ENCODE data around the gene LHB. TPM values are rescaled to one million over a fixed set of nuclear protein-coding genes. Genes with fewer than 3 reads are reported as not detected.
A peak's percentile ranks its signal among the peaks of the same experiment; 100 is the strongest.

LHB gene
- total and polyA plus RNA-seq, 2 donors (not counting 1 experiment from before 2014, with no cell fraction given) = 1.1 to 4.7 TPM

- H3K36me3 ChIP-seq (replicated peaks in 1 of 2; ENCODE audit: control extremely low read depth in 1 of 2, control insufficient read depth in 1 of 2, extremely low read depth in 1 of 2, insufficient read depth in 2 of 2, low read length in 1 of 2) = peaks cover 0 to 40% of the 10 kb centered on the region in 2 experiments
- ChIA-PET POLR2A (interaction anchor here (0.5 to 3.2 kb wide), 8 partner anchors 9 to 180 kb away, joined by 3 to 17 read pairs (median 5); partner anchors contain the start of genes GYS1 and RUVBL2), CTCF (interaction anchor here (0.7 to 4.1 kb wide), 11 partner anchors 9 to 180 kb away, joined by 3 to 17 read pairs (median 4); partner anchors contain the start of genes GYS1, HSD17B14, NUCB1 and RUVBL2)
- H3K27ac ChIP-seq (ENCODE audit: low read length in 2 of 2) = no peak overlapping the region
- 90% methylated on average over 11 of the region's 14 CpGs for WGBS (ENCODE audit: insufficient coverage)
- H3K27ac Mint-ChIP-seq = peak overlapping the region; percentile 56
- DNase-seq (no peak), ATAC-seq (ENCODE audit: low read depth) (no peak)
- H3K9ac ChIP-seq (ENCODE audit: low read length) = no peak overlapping the region
- TF ChIP-seq CTCF (IDR thresholded peaks at IDR 0.05) (no peak), EZH2 (IDR thresholded peaks at IDR 0.05; ENCODE audit: borderline replicate concordance, insufficient read depth, low read depth, low read length, poor library complexity, severe bottlenecking) (no peak)
- H3K79me2 ChIP-seq (ENCODE audit: control insufficient read depth, insufficient read depth, low read length) = peaks cover 26% of the 10 kb centered on the region
- no peak overlapping the region for H3K4me2 ChIP-seq (replicated peaks; ENCODE audit: low read depth, low read length, poor library complexity, severe bottlenecking)
- intact Hi-C loops (cut with micrococcal nuclease) = no loop called here
- peaks cover 0 to 5% (median 0%) of the 10 kb centered on the region in 3 donors for H3K9me3 ChIP-seq (ENCODE audit: control extremely low read depth in 1 of 3, control insufficient read depth in 2 of 3, insufficient read depth in 1 of 3, low read length in 2 of 3)
- no peak overlapping the region for H3K4me3 ChIP-seq (ENCODE audit: control extremely low read depth in 1 of 5, extremely low read depth in 1 of 5, insufficient read depth in 1 of 5, low read depth in 2 of 5, low read length in 4 of 5)
- no peaks in the 10 kb centered on the region for H3K9me3 Mint-ChIP-seq (ENCODE audit: insufficient read depth)
- peak overlapping the region; percentile 100 for H3K4me3 Mint-ChIP-seq
- H3K4me1 Mint-ChIP-seq = peaks cover 63% of the 10 kb centered on the region
- peaks cover 22% of the 10 kb centered on the region for H4K20me1 ChIP-seq (ENCODE audit: control insufficient read depth, insufficient read depth, low read length, poor library complexity, severe bottlenecking)
- no peak overlapping the region for H2AFZ ChIP-seq (ENCODE audit: insufficient read depth, low read depth, low read length, poor library complexity, severe bottlenecking)
- no peaks in the 10 kb centered on the region for H3K27me3 ChIP-seq (replicated peaks in 1 of 4; ENCODE audit: control extremely low read depth in 1 of 4, control insufficient read depth in 3 of 4, insufficient read depth in 4 of 4, low read length in 3 of 4)
- peaks cover 32 to 54% of the 10 kb centered on the region in 2 donors for H3K4me1 ChIP-seq (ENCODE audit: control insufficient read depth in 2 of 2, insufficient read depth in 2 of 2, low read length in 2 of 2)
- H3K27me3 Mint-ChIP-seq = no peaks in the 10 kb centered on the region
Measured at GRCh38 chr19:48967346-48968178, 49.3 kb downstream of the LHB start.

Measured in B cell (primary cell).